Muscle layer of duodenum (tissue), 2 donors: Measurements from ENCODE around the gene PAPLN.

Source experiments
- H3K27ac ChIP-seq: one replicate; pipeline ENCODE4 v1.7.0; 2013; ENCODE audit warnings: mild to moderate bottlenecking, low read length
- H3K27me3 ChIP-seq: one replicate; pipeline ENCODE4 v1.7.0; 2013; ENCODE audit warnings: low read depth, mild to moderate bottlenecking, control low read depth, low read length
- H3K36me3 ChIP-seq, 2 donors: one replicate each; pipeline ENCODE4 v1.7.0; 2013; ENCODE audit warnings: low read length in 2 of 2, control low read depth in 1 of 2, mild to moderate bottlenecking in 1 of 2; ENCODE audit not compliant: insufficient read depth in 2 of 2, control insufficient read depth in 1 of 2
- H3K4me1 ChIP-seq, 2 donors: one replicate each; pipeline ENCODE4 v1.7.0; 2013; ENCODE audit warnings: low read length in 2 of 2, mild to moderate bottlenecking in 2 of 2, control low read depth in 1 of 2, moderate library complexity in 1 of 2; ENCODE audit not compliant: insufficient read depth in 2 of 2, control insufficient read depth in 1 of 2
- H3K4me3 ChIP-seq, 2 donors: one replicate each; pipeline ENCODE4 v1.7.0; 2013; ENCODE audit warnings: low read length in 2 of 2, low read depth in 1 of 2, mild to moderate bottlenecking in 1 of 2
- H3K9me3 ChIP-seq, 2 donors: one replicate each; pipeline ENCODE4 v1.7.0; 2013; ENCODE audit warnings: low read length in 2 of 2, control low read depth in 1 of 2, mild to moderate bottlenecking in 1 of 2; ENCODE audit not compliant: control insufficient read depth in 1 of 2
- donor health status: healthy.

Gene PAPLN

DNA sequence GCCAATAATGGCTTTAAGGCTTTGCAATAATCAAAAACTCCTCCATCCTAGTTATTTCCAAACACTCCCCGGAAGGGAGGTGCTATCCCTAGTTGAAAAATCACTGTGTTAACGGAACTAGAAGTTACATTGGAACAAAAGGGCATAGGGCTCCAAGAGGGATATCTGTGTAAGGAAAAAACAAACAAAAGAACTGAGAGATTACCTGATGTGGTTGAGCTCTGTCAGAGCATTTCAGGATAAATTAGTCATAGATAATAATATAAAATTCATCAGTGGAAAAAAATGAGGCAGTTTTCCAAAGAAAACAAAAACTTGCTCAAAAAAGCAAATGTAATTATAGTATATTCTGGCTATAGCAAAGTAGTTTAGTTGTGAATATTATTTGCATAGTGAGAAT is 27.4 kb upstream of the PAPLN start:
- H3K4me3 ChIP-seq, result no peak overlapping the region
- no peaks in the 10 kb centered on the region for H3K27me3 ChIP-seq
- no peak overlapping the region for H3K27ac ChIP-seq
- H3K36me3 ChIP-seq, result peaks cover 37 to 63% of the 10 kb centered on the region in 2 donors
- no peaks in the 10 kb centered on the region for H3K4me1 ChIP-seq
- no peaks in the 10 kb centered on the region for H3K9me3 ChIP-seq

- H3K4me3 ChIP-seq, result no peak overlapping the region
- H3K4me1 ChIP-seq, result no peaks in the 10 kb centered on the region
- no peaks in the 10 kb centered on the region for H3K27me3 ChIP-seq
- no peak overlapping the region for H3K27ac ChIP-seq
- H3K9me3 ChIP-seq, result no peaks in the 10 kb centered on the region
- H3K36me3 ChIP-seq, result peaks cover 31 to 58% of the 10 kb centered on the region in 2 donors
Measured at GRCh38 chr14:73211251-73212040, 25.9 kb upstream of the PAPLN start.

GRCh38 chr14:73216030-73216429 is 21.3 kb upstream of the PAPLN start:
- Histone ChIP-seq H3K27ac (no peak overlapping the region), H3K36me3 (peaks cover 35 to 69% of the 10 kb centered on the region in 2 donors), H3K4me1 (no peaks in the 10 kb centered on the region), H3K9me3 (no peaks in the 10 kb centered on the region), H3K4me3 (no peak overlapping the region), H3K27me3 (no peaks in the 10 kb centered on the region)

GRCh38 chr14:73217411-73217810 is 19.9 kb upstream of the PAPLN start:
- Histone ChIP-seq H3K36me3 (peaks cover 41 to 62% of the 10 kb centered on the region in 2 donors), H3K27ac (no peak overlapping the region), H3K4me3 (no peak overlapping the region), H3K27me3 (no peaks in the 10 kb centered on the region), H3K9me3 (no peaks in the 10 kb centered on the region), H3K4me1 (no peaks in the 10 kb centered on the region)

GRCh38 chr14:73220061-73220460 is 17.2 kb upstream of the PAPLN start:
- peaks cover 0 to 4% of the 10 kb centered on the region in 2 donors for H3K4me1 ChIP-seq
- no peak overlapping the region for H3K4me3 ChIP-seq
- no peaks in the 10 kb centered on the region for H3K27me3 ChIP-seq
- H3K36me3 ChIP-seq, result peaks cover 36 to 42% of the 10 kb centered on the region in 2 donors
- H3K27ac ChIP-seq, result no peak overlapping the region
- no peaks in the 10 kb centered on the region for H3K9me3 ChIP-seq

DNA sequence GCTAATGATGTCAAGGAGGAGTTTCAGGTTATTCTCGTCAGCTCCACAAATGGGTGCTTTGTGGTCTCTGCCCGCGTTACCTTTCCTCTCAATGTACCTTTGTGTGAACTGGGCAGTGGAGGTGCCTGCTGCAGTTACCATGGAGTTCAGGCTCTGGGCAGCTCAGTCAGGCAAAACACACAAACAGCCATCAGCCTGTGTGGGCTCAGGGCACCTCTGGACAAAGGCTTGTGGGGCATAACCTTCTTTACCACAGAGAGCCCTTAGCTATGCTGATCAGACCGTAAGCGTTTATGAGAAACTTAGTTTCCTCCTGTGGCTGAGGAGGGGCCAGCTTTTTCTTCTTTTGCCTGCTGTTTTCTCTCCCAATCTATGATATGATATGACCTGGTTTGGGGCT is 16.7 kb upstream of the PAPLN start:
- H3K4me3 ChIP-seq, result no peak overlapping the region
- H3K9me3 ChIP-seq, result no peaks in the 10 kb centered on the region
- peaks cover 36 to 47% of the 10 kb centered on the region in 2 donors for H3K36me3 ChIP-seq
- no peak overlapping the region for H3K27ac ChIP-seq
- H3K27me3 ChIP-seq, result no peaks in the 10 kb centered on the region
- peaks cover 0 to 4% of the 10 kb centered on the region in 2 donors for H3K4me1 ChIP-seq

- Histone ChIP-seq H3K9me3 (no peaks in the 10 kb centered on the region), H3K36me3 (peaks cover 36 to 44% of the 10 kb centered on the region in 2 donors), H3K27me3 (no peaks in the 10 kb centered on the region), H3K4me1 (peaks cover 0 to 4% of the 10 kb centered on the region in 2 donors), H3K27ac (no peak overlapping the region), H3K4me3 (no peak overlapping the region)
Measured at GRCh38 chr14:73221945-73222344, 15.4 kb upstream of the PAPLN start.

DNA sequence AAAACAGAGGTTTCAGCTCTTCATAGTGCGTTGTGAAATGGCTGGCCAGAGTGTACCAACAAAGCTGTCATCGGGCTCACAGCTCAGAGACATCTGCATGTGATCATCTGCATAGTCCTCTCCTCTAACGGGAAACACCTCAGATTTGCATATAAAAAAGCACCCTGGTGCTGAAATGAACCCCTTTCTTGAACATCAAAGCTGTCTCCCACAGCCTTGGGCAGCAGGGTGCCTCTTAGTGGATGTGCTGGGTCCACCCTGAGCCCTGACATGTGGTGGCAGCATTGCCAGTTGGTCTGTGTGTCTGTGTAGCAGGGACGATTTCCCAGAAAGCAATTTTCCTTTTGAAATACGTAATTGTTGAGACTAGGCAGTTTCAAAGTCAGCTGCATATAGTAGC is 14.3 kb upstream of the PAPLN start:
- H3K27ac ChIP-seq, result no peak overlapping the region
- no peak overlapping the region for H3K4me3 ChIP-seq
- no peaks in the 10 kb centered on the region for H3K27me3 ChIP-seq
- H3K9me3 ChIP-seq, result no peaks in the 10 kb centered on the region
- peaks cover 4 to 7% of the 10 kb centered on the region in 2 donors for H3K4me1 ChIP-seq
- H3K36me3 ChIP-seq, result peaks cover 33 to 36% of the 10 kb centered on the region in 2 donors

DNA sequence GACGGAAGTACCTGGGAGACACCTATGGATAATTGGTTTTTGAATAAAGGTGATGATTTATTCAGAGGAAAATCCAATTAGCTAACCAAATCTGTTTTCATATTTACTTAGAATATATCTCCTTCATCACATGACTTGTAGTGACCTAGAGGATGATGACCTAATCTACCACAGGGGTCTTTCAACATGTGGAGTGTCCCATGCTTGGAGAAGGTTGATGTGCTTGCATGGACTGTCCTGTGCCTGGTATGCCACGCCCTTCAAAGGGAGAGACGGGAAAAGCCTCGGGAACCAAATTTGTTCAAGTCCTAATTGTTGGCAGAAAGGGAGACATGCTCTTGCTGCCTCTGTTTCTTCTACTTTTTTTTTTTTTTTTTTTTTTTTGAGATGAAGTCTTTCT is 11.8 kb upstream of the PAPLN start:
- Histone ChIP-seq H3K4me1 (peaks cover 9 to 18% of the 10 kb centered on the region in 2 donors), H3K36me3 (peaks cover 9 to 20% of the 10 kb centered on the region in 2 donors), H3K27me3 (no peaks in the 10 kb centered on the region), H3K4me3 (no peak overlapping the region), H3K27ac (no peak overlapping the region), H3K9me3 (no peaks in the 10 kb centered on the region)

DNA sequence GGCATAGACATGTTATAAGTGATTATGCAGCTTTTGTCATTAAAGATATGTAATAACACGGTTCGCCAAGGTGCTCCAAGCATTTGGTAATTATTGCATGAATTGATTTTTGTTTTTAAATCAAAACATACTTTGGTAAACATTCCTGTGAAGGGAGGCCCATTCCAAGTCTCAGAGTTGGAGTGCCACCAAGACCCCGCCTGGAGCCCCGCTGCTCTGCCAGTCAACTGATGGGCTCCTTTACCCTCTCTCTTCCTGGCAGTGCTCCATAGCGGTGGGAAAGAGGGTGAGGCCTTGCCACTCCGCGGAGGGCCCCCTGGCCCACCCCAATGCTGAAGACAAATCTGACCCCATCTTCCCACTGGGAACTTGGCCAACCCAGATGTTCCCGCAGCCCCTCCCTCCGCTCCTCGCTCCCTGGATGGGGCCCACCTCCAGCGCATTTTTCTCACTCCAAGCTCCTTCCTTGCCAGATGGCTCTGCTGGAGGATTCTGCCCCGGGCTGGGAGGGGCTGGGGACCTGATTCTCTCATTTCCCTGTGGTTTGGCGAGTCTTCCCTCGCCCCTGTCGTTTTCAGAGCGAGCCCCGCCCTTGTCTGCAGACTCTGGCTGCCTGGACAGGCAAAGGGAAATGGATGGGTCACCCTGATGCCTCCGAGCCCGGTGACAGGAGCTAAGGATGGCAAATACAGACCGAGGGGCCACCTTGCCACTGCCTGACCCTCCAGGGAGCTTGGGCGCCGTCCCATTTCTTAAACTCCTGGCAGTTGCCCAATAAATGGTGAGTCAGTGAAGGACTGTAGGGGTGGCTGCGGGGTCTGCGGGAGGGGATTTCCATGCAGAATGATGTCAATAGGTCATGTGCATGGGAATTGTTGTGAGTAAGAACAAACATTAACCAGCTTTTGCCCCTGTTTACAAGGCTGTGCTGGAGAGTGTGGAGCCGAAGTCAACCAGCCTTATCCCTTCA is 9.2 kb upstream of the PAPLN start:
- Histone ChIP-seq H3K9me3 (no peaks in the 10 kb centered on the region), H3K27me3 (no peaks in the 10 kb centered on the region), H3K36me3 (peaks cover 0 to 5% of the 10 kb centered on the region in 2 donors), H3K27ac (no peak overlapping the region), H3K4me1 (peaks cover 11 to 23% of the 10 kb centered on the region in 2 donors), H3K4me3 (no peak overlapping the region)

- no peaks in the 10 kb centered on the region for H3K27me3 ChIP-seq
- peaks cover 10 to 23% of the 10 kb centered on the region in 2 donors for H3K4me1 ChIP-seq
- no peak overlapping the region for H3K27ac ChIP-seq
- H3K4me3 ChIP-seq, result no peak overlapping the region
- no peaks in the 10 kb centered on the region for H3K9me3 ChIP-seq
- peaks cover 0 to 5% of the 10 kb centered on the region in 2 donors for H3K36me3 ChIP-seq
Measured at GRCh38 chr14:73230051-73230450, 7.3 kb upstream of the PAPLN start.
